ENCODE measurements around the gene DDR1. TPM values are rescaled to one million over a fixed set of nuclear protein-coding genes. Genes with fewer than 3 reads are reported as not detected.

The DDR1 gene
- total RNA-seq, 1 experiment from 2014 or later, result 258 TPM

DNA sequence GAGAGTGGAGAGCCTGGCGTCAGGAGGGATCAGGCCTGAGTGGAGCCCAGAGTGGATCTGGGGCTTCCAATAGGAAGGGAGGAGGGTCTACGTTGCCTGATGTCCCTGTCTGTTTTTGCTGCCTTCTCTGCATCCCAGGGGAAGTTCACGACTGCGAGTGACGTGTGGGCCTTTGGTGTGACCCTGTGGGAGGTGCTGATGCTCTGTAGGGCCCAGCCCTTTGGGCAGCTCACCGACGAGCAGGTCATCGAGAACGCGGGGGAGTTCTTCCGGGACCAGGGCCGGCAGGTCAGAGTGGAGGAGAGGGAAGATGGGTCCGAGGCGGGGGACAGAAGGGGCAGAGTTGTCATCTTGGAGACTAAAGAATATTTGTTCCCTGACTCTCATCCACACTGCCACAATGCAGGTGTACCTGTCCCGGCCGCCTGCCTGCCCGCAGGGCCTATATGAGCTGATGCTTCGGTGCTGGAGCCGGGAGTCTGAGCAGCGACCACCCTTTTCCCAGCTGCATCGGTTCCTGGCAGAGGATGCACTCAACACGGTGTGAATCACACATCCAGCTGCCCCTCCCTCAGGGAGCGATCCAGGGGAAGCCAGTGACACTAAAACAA lies 14.5 kb downstream of the DDR1 start:
- Histone ChIP-seq H3K4me2 (ENCODE audit: insufficient read depth, insufficient read length, low read length) (no peak overlapping the region), H2BK12ac (ENCODE audit: insufficient read length, low read depth, low read length) (no peak overlapping the region), H3K23ac (ENCODE audit: insufficient read length, low read depth, low read length) (no peak overlapping the region), H4K20me1 (ENCODE audit: control insufficient read depth, insufficient read depth, insufficient read length) (no peaks in the 10 kb centered on the region), H3K4me1 (ENCODE audit: insufficient read depth, low read length) (no peaks in the 10 kb centered on the region), H3K79me1 (ENCODE audit: insufficient read depth, low read depth, low read length, poor library complexity, severe bottlenecking) (no peaks in the 10 kb centered on the region), H3K18ac (ENCODE audit: insufficient read length, low read depth, low read length) (no peak overlapping the region), H3K9ac (ENCODE audit: extremely low read depth, insufficient read length, low read length) (no peak overlapping the region), H3K56ac (ENCODE audit: insufficient read length, low read depth, low read length) (no peak overlapping the region), H2BK20ac (ENCODE audit: low read depth, low read length, poor library complexity, severe bottlenecking) (no peak overlapping the region), H3K14ac (ENCODE audit: insufficient read depth, low read length) (no peak overlapping the region), H3K27me3 (ENCODE audit: insufficient read depth, low read length) (no peaks in the 10 kb centered on the region), H2BK15ac (ENCODE audit: low read depth, low read length) (no peak overlapping the region), H3K23me2 (ENCODE audit: insufficient read length, low read depth, low read length, poor library complexity, severe bottlenecking) (no peaks in the 10 kb centered on the region), H2BK5ac (ENCODE audit: insufficient read length, low read length) (no peak overlapping the region), H4K8ac (replicated peaks; ENCODE audit: insufficient read length, low read depth, low read length) (no peak overlapping the region), H2AK5ac (ENCODE audit: insufficient read length, low read length) (no peak overlapping the region), H3T11ph (ENCODE audit: low read length) (no peak overlapping the region), H3K79me2 (ENCODE audit: insufficient read depth, low read length) (no peaks in the 10 kb centered on the region), H2BK120ac (ENCODE audit: low read depth, low read length, poor library complexity, severe bottlenecking) (no peak overlapping the region), H3K27ac (ENCODE audit: insufficient read length, low read depth, low read length) (no peak overlapping the region), H3K4ac (ENCODE audit: low read depth, low read length) (no peak overlapping the region), H4K91ac (ENCODE audit: insufficient read length, low read depth, low read length) (no peak overlapping the region), H2AFZ (ENCODE audit: low read length) (no peak overlapping the region), H4K5ac (ENCODE audit: insufficient read length, low read depth, low read length) (no peak overlapping the region), H3K9me3 (ENCODE audit: control insufficient read depth, low read depth, low read length) (no peaks in the 10 kb centered on the region)
- no peak for DNase-seq
- Mint-ChIP-seq H3K27me3 (ENCODE audit: low read depth) (no peaks in the 10 kb centered on the region; the same call in 1 of the 2 replicates), H3K9me3 (no peaks in the 10 kb centered on the region), H3K4me1 (peaks cover 3 to 9% of the 10 kb centered on the region in 2 experiments), H3K4me3 (no peak overlapping the region), H3K36me3 (ENCODE audit: insufficient read depth in 1 of 3, low read depth in 3 of 3) (peaks cover 39 to 61% (median 59%) of the 10 kb centered on the region in 3 experiments), H3K27ac (peak overlapping the region in 1 of 3 experiments; percentile 23; a peak in 2 of 7 replicates)
- TF ChIP-seq, protein P1, sequence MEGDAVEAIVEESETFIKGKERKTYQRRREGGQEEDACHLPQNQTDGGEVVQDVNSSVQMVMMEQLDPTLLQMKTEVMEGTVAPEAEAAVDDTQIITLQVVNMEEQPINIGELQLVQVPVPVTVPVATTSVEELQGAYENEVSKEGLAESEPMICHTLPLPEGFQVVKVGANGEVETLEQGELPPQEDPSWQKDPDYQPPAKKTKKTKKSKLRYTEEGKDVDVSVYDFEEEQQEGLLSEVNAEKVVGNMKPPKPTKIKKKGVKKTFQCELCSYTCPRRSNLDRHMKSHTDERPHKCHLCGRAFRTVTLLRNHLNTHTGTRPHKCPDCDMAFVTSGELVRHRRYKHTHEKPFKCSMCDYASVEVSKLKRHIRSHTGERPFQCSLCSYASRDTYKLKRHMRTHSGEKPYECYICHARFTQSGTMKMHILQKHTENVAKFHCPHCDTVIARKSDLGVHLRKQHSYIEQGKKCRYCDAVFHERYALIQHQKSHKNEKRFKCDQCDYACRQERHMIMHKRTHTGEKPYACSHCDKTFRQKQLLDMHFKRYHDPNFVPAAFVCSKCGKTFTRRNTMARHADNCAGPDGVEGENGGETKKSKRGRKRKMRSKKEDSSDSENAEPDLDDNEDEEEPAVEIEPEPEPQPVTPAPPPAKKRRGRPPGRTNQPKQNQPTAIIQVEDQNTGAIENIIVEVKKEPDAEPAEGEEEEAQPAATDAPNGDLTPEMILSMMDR (conservative IDR thresholded peaks at IDR 0.05), result no peak
- no CpG with 5 or more reads among the region's 23 CpGs for WGBS (ENCODE audit: extremely low coverage, insufficient read length, low lambda C conversion rate)

Data from H9 (cell line).